ENCODE measurements around the gene SUGCT.

The SUGCT gene

GRCh38 chr7:40329601-40330153 lies 194.9 kb downstream of the SUGCT start:
- peak overlapping the region; percentile 40 to 78 for H3K27ac ChIP-seq
- TF ChIP-seq, protein P1, sequence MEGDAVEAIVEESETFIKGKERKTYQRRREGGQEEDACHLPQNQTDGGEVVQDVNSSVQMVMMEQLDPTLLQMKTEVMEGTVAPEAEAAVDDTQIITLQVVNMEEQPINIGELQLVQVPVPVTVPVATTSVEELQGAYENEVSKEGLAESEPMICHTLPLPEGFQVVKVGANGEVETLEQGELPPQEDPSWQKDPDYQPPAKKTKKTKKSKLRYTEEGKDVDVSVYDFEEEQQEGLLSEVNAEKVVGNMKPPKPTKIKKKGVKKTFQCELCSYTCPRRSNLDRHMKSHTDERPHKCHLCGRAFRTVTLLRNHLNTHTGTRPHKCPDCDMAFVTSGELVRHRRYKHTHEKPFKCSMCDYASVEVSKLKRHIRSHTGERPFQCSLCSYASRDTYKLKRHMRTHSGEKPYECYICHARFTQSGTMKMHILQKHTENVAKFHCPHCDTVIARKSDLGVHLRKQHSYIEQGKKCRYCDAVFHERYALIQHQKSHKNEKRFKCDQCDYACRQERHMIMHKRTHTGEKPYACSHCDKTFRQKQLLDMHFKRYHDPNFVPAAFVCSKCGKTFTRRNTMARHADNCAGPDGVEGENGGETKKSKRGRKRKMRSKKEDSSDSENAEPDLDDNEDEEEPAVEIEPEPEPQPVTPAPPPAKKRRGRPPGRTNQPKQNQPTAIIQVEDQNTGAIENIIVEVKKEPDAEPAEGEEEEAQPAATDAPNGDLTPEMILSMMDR (IDR thresholded peaks at IDR 0.05), result peak; percentile 73
- no peak for DNase-seq (ENCODE audit: low spot score)
- no peak overlapping the region for H3K4me3 ChIP-seq

DNA sequence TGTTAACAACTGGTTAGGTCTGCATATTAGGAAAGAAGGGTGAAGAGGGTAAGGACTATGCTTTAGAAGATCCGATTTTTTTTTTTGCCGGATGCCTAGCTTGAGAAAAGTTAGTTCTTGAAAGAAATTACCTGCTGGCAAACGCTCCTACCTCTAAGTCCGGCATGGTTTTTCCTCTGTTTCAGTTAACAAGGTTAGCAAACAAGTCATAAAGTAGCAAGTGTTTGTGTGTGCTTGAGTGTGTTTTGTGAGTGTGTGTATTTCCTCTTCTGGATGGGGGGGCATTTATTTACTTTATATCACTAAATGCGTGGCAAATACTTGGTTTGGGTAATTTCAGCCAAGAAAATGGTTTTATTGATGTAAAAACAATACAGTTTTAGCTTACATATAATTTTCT lies 195.6 kb downstream of the SUGCT start:
- TF ChIP-seq, protein P1 (IDR thresholded peaks at IDR 0.05), result no peak
- DNase-seq (ENCODE audit: low spot score), result no peak
- Histone ChIP-seq H3K27ac (peak overlapping the region; percentile 40 to 78), H3K4me3 (no peak overlapping the region)

DNA sequence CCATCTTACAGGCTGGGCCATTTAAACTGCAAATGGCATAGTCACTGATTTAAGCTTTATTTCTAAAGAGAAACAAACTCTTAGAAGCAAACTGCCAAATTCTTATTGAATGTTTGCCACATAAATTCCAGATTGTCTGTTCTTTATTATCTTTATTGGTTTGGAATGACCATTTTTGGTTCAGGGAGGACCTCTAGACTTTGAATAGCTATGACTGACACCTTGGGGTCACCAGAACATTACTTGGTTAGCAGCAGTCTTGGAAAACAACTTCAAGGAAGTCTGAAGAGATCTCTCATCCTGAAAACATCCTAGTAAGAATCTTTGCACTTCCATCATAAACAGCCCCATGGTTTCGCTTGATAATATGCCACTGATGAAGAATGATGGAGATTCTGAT lies 197.1 kb downstream of the SUGCT start:
- TF ChIP-seq, protein P1 (IDR thresholded peaks at IDR 0.05), result no peak
- peak overlapping the region in 1 of 2 donors; percentile 54 for H3K27ac ChIP-seq

GRCh38 chr7:40332516-40332915 lies 197.7 kb downstream of the SUGCT start:
- H3K4me3 ChIP-seq, result no peak overlapping the region
- H3K27ac ChIP-seq, result no peak overlapping the region
- DNase-seq (ENCODE audit: low spot score), result no peak
- TF ChIP-seq, protein P1 (IDR thresholded peaks at IDR 0.05), result no peak

More for the DNA sequence above, 197.1 kb downstream of the SUGCT start:
- no peak overlapping the region for H3K4me3 ChIP-seq
- DNase-seq (ENCODE audit: low spot score), result no peak

- TF ChIP-seq, protein P1 (IDR thresholded peaks at IDR 0.05), result no peak
- no peak overlapping the region for H3K27ac ChIP-seq
- DNase-seq (ENCODE audit: low spot score), result no peak
- H3K4me3 ChIP-seq, result no peak overlapping the region
Observed at GRCh38 chr7:40341836-40342235, 207.0 kb downstream of the SUGCT start.

DNA sequence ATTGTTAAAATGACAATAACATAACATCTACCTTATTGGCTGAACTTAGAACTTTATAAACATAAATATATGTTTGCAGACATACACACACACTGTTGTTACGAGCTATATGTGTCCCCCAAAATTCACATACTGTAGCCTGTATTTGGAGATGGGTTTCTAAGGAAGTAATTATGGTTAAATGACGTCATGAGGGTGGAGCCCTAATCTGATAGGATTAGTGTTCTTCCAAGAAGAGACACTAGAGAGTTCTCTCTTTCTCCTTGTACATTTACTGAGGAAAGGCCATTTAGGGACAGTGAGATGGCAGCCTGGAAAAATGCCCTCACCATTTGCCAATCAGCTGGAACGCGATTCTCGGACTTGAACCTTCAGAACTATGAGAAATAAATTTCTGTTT lies 211.7 kb downstream of the SUGCT start:
- TF ChIP-seq, protein P1 (IDR thresholded peaks at IDR 0.05), result no peak
- no peak overlapping the region for H3K27ac ChIP-seq
- no peak overlapping the region for H3K4me3 ChIP-seq
- DNase-seq (ENCODE audit: low spot score), result no peak

DNA sequence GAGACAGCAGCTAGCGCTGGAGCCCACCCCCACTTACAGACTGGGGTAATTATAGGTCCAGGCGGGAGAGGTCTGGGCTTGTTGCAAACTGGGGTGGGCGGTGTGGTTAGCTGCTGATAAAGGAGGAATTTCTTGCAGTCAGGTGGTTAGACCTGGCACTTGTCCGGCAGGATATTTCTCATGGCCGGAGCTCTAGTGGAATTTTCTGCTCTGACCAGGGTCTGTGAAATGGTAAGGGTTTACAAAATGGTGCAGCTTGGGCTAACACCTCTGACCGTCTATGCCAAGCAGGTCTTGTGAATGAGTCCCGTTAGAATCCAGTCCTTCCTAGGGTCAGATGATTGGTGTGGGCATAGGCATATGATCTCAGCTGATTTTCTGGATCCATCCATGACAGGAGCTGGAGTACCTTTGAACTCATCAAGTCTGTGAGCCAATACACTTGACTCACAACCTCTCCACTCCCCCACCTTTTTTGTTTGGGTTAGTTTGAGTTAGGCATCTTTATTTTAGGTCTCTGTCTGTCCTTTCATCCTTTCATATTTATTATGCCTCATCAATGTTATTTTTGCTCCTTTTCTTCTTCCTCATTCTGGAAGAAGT lies 213.4 kb downstream of the SUGCT start:
- Histone ChIP-seq H3K4me3 (no peak overlapping the region), H3K27ac (no peak overlapping the region)
- TF ChIP-seq, protein P1 (IDR thresholded peaks at IDR 0.05), result no peak
- DNase-seq (ENCODE audit: low spot score), result no peak

All from coronary artery (tissue), 2 donors.